H9 (cell line): ENCODE data around the gene SERPIND1. TPM values are rescaled to one million over a fixed set of nuclear protein-coding genes. Genes with fewer than 3 reads are reported as not detected.

ENCODE experiments used
- DNase-seq: peaks from one replicate; pipeline ENCODE4 v3.0.0-alpha.2; 2017
- H2AFZ ChIP-seq: one replicate; pipeline ENCODE4 v1.6.1; 2013; ENCODE audit warnings: mild to moderate bottlenecking, low read length, control low read depth, moderate library complexity
- H2AK5ac ChIP-seq: 2 replicates; pipeline ENCODE4 v1.6.1; 2013; ENCODE audit warnings: low read length, control low read depth, mixed read lengths; ENCODE audit not compliant: insufficient read length
- H2BK120ac ChIP-seq: one replicate; pipeline ENCODE4 v1.6.1; 2013; ENCODE audit warnings: low read depth, mild to moderate bottlenecking, low read length, control low read depth, inconsistent platforms; ENCODE audit not compliant: poor library complexity, severe bottlenecking
- H2BK12ac ChIP-seq: 2 replicates; pipeline ENCODE4 v1.6.1; 2013; ENCODE audit warnings: low read length, control low read depth, mixed read lengths, low read depth; ENCODE audit not compliant: insufficient read length
- H2BK15ac ChIP-seq: 2 replicates; pipeline ENCODE4 v1.6.1; 2013; ENCODE audit warnings: low read depth, low read length, control low read depth
- H2BK20ac ChIP-seq: one replicate; pipeline ENCODE4 v1.6.1; 2013; ENCODE audit warnings: low read depth, mild to moderate bottlenecking, low read length, control low read depth, inconsistent platforms; ENCODE audit not compliant: poor library complexity, severe bottlenecking
- H2BK5ac ChIP-seq: 2 replicates; pipeline ENCODE4 v1.6.1; 2013; ENCODE audit warnings: low read length, control low read depth, mixed read lengths; ENCODE audit not compliant: insufficient read length
- H3K14ac ChIP-seq: 2 replicates; pipeline ENCODE4 v1.6.1; 2013; ENCODE audit warnings: low read length, control low read depth; ENCODE audit not compliant: insufficient read depth
- H3K18ac ChIP-seq: 2 replicates; pipeline ENCODE4 v1.6.1; 2013; ENCODE audit warnings: low read depth, mild to moderate bottlenecking, mixed read lengths, low read length, control low read depth; ENCODE audit not compliant: insufficient read length
- H3K23ac ChIP-seq: 2 replicates; pipeline ENCODE4 v1.6.1; 2013; ENCODE audit warnings: low read length, control low read depth, mixed read lengths, low read depth; ENCODE audit not compliant: insufficient read length
- H3K23me2 ChIP-seq: 2 replicates; pipeline ENCODE4 v1.6.1; 2013; ENCODE audit warnings: low read depth, mild to moderate bottlenecking, mixed read lengths, low read length, control low read depth; ENCODE audit not compliant: insufficient read length, poor library complexity, severe bottlenecking
- H3K27ac ChIP-seq: 2 replicates; pipeline ENCODE4 v1.5.1; 2013; ENCODE audit warnings: low read length, control low read depth, mixed read lengths, low read depth; ENCODE audit not compliant: insufficient read length
- H3K27me3 ChIP-seq: 2 replicates; pipeline ENCODE4 v1.6.1; 2013; ENCODE audit warnings: low read length, control low read depth, inconsistent platforms; ENCODE audit not compliant: insufficient read depth
- H3K4ac ChIP-seq: 2 replicates; pipeline ENCODE4 v1.6.1; 2013; ENCODE audit warnings: low read depth, mild to moderate bottlenecking, control low read depth, inconsistent platforms, low read length, moderate library complexity
- H3K4me1 ChIP-seq: 2 replicates; pipeline ENCODE4 v1.6.1; 2013; ENCODE audit warnings: low read length, control low read depth, inconsistent platforms; ENCODE audit not compliant: insufficient read depth
- H3K4me2 ChIP-seq: 2 replicates; pipeline ENCODE4 v1.6.1; 2013; ENCODE audit warnings: low read length, control low read depth, mixed read lengths; ENCODE audit not compliant: insufficient read length, insufficient read depth
- H3K56ac ChIP-seq: 2 replicates; pipeline ENCODE4 v1.6.1; 2013; ENCODE audit warnings: low read depth, mild to moderate bottlenecking, mixed read lengths, low read length, control low read depth; ENCODE audit not compliant: insufficient read length
- H3K79me1 ChIP-seq: 2 replicates; pipeline ENCODE4 v1.6.1; 2013; ENCODE audit warnings: low read depth, mild to moderate bottlenecking, moderate library complexity, low read length, control low read depth, inconsistent platforms; ENCODE audit not compliant: insufficient read depth, poor library complexity, severe bottlenecking
- H3K79me2 ChIP-seq: 2 replicates; pipeline ENCODE4 v1.6.1; 2013; ENCODE audit warnings: low read length, control low read depth, inconsistent platforms; ENCODE audit not compliant: insufficient read depth
- H3K9ac ChIP-seq: 2 replicates; pipeline ENCODE4 v1.6.1; 2013; ENCODE audit warnings: low read length, control low read depth, mixed read lengths; ENCODE audit not compliant: insufficient read length; ENCODE audit errors: extremely low read depth
- H3K9me3 ChIP-seq: one replicate; pipeline ENCODE4 v1.6.1; 2013; ENCODE audit warnings: low read depth, low read length, inconsistent platforms; ENCODE audit not compliant: control insufficient read depth
- H3T11ph ChIP-seq: one replicate; pipeline ENCODE4 v1.6.1; 2013; ENCODE audit warnings: mild to moderate bottlenecking, low read length, control low read depth, inconsistent platforms
- H4K20me1 ChIP-seq: one replicate; pipeline ENCODE4 v1.6.1; 2013; ENCODE audit not compliant: control insufficient read depth, insufficient read length, insufficient read depth
- H4K5ac ChIP-seq: 2 replicates; pipeline ENCODE4 v1.6.1; 2013; ENCODE audit warnings: low read depth, mild to moderate bottlenecking, mixed read lengths, low read length, control low read depth; ENCODE audit not compliant: insufficient read length
- H4K8ac ChIP-seq: replicated peaks from 2 replicates; pipeline ENCODE4 v1.6.1; 2013; ENCODE audit warnings: low read length, control low read depth, mixed read lengths, low read depth; ENCODE audit not compliant: insufficient read length
- H4K91ac ChIP-seq: 2 replicates; pipeline ENCODE4 v1.6.1; 2013; ENCODE audit warnings: low read depth, mild to moderate bottlenecking, moderate library complexity, mixed read lengths, low read length, control low read depth; ENCODE audit not compliant: insufficient read length
- H3K27ac Mint-ChIP-seq, 3 experiments: 2 replicates in 2 of 3; 3 replicates in 1 of 3; pipeline ENCODE4 v1.8.0; 2020 to 2021; ENCODE audit warnings: mixed read lengths in 3 of 3, mild to moderate bottlenecking in 1 of 3, moderate library complexity in 1 of 3
- H3K27me3 Mint-ChIP-seq: 2 replicates; pipeline ENCODE4 v1.8.0; 2021; ENCODE audit warnings: low read depth, mild to moderate bottlenecking, moderate library complexity, mixed read lengths
- H3K36me3 Mint-ChIP-seq, 3 experiments: 2 replicates in 2 of 3; 3 replicates in 1 of 3; pipeline ENCODE4 v1.8.0; 2020 to 2021; ENCODE audit warnings: low read depth in 3 of 3, mixed read lengths in 3 of 3; ENCODE audit not compliant: insufficient read depth in 1 of 3
- H3K4me1 Mint-ChIP-seq, 2 experiments: 2 replicates each; pipeline ENCODE4 v1.8.0; 2020; ENCODE audit warnings: mixed read lengths in 2 of 2
- H3K4me3 Mint-ChIP-seq, 2 experiments: 2 replicates in 1 of 2; 3 replicates in 1 of 2; pipeline ENCODE4 v1.8.0; 2020 to 2021; ENCODE audit warnings: mild to moderate bottlenecking in 2 of 2, mixed read lengths in 2 of 2, moderate library complexity in 1 of 2
- H3K9me3 Mint-ChIP-seq, 2 experiments: 2 replicates in 1 of 2; 3 replicates in 1 of 2; pipeline ENCODE4 v1.8.0; 2020; ENCODE audit warnings: mild to moderate bottlenecking in 2 of 2, mixed read lengths in 2 of 2, moderate library complexity in 1 of 2
- WGBS: extraction: QIAGEN DNeasy Blood & Tissue Kit; methylation state at CpG from one replicate; pipeline ENCODE4 v1.1.7; 2013; ENCODE audit warnings: missing lambda C conversion rate, low lambda C conversion rate, mixed read lengths; ENCODE audit not compliant: insufficient read length; ENCODE audit errors: extremely low coverage; 5-methylcytosine and 5-hydroxymethylcytosine counted together
- total RNA-seq: library from RNA; stranded (reverse); gene quantifications from 2 replicates; pipeline ENCODE4 v1.2.1, GENCODE V29; 2021
- TF ChIP-seq, protein P1 (sequence below): fragments of 200-600 bp; sonication (generic); conservative IDR thresholded peaks from 3 replicates; pipeline ENCODE4 v1.8.0; 2021; ENCODE audit warnings: antibody characterized with exemption, mild to moderate bottlenecking

SERPIND1 gene
- total RNA-seq, 1 experiment from 2014 or later: not detected

DNA sequence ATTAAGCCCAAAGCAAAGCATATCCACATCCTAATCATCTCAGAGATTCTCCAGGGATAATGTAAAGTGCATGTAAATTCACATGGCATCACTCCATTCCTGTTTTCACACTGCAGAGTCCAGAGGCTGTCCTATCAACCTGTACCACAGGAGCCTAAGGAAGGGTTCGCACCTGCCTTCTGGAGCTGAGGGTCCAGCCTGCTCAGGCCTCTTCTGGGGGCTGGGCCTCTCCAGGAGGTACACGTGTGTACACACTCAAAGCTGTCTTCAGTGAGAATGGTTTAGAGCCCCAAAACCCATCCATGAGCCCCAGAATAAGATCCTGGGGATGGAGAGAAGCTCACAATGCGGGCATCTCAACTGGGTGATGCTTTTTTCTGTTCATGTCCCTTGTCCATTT lies 60.8 kb downstream of the SERPIND1 start:
- Mint-ChIP-seq H3K27ac (no peak overlapping the region; a peak in 1 of 7 replicates), H3K9me3 (no peaks in the 10 kb centered on the region), H3K36me3 (peaks cover 0 to 43% (median 7%) of the 10 kb centered on the region in 3 experiments; a peak in 5 of 7 replicates), H3K27me3 (no peaks in the 10 kb centered on the region), H3K4me3 (no peak overlapping the region), H3K4me1 (no peaks in the 10 kb centered on the region)
- Histone ChIP-seq H3K4ac (no peak overlapping the region), H4K5ac (no peak overlapping the region), H3K9me3 (no peaks in the 10 kb centered on the region), H3K56ac (no peak overlapping the region), H2BK120ac (no peak overlapping the region), H3K14ac (no peak overlapping the region), H4K8ac (no peak overlapping the region), H2BK15ac (no peak overlapping the region), H4K91ac (no peak overlapping the region), H2BK20ac (no peak overlapping the region), H3K27me3 (no peaks in the 10 kb centered on the region), H2AK5ac (no peak overlapping the region), H4K20me1 (no peaks in the 10 kb centered on the region), H3K9ac (no peak overlapping the region), H3T11ph (no peak overlapping the region), H3K79me1 (no peaks in the 10 kb centered on the region), H3K18ac (no peak overlapping the region), H2BK12ac (no peak overlapping the region), H2AFZ (no peak overlapping the region), H3K79me2 (no peaks in the 10 kb centered on the region), H2BK5ac (no peak overlapping the region), H3K23ac (no peak overlapping the region), H3K4me2 (no peak overlapping the region), H3K4me1 (no peaks in the 10 kb centered on the region), H3K27ac (no peak overlapping the region), H3K23me2 (no peaks in the 10 kb centered on the region)
- TF ChIP-seq, protein P1, sequence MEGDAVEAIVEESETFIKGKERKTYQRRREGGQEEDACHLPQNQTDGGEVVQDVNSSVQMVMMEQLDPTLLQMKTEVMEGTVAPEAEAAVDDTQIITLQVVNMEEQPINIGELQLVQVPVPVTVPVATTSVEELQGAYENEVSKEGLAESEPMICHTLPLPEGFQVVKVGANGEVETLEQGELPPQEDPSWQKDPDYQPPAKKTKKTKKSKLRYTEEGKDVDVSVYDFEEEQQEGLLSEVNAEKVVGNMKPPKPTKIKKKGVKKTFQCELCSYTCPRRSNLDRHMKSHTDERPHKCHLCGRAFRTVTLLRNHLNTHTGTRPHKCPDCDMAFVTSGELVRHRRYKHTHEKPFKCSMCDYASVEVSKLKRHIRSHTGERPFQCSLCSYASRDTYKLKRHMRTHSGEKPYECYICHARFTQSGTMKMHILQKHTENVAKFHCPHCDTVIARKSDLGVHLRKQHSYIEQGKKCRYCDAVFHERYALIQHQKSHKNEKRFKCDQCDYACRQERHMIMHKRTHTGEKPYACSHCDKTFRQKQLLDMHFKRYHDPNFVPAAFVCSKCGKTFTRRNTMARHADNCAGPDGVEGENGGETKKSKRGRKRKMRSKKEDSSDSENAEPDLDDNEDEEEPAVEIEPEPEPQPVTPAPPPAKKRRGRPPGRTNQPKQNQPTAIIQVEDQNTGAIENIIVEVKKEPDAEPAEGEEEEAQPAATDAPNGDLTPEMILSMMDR: no peak
- WGBS: no CpG with 5 or more reads among the region's 3 CpGs
- DNase-seq: no peak

Other genes starting within 250 kb of the SERPIND1 start
- 58.5 and 65.8 TPM in 2 replicates for gene PI4KA, start 84.7 kb downstream of the SERPIND1 start, total RNA-seq
- 15.6 and 17.9 TPM in 2 replicates for gene SNAP29, start 84.9 kb downstream of the SERPIND1 start, total RNA-seq
- 105 and 106 TPM in 2 replicates for gene CRKL, start 143.3 kb downstream of the SERPIND1 start, total RNA-seq
- 1.9 and 2.3 TPM in 2 replicates for gene AIFM3, start 193.1 kb downstream of the SERPIND1 start, total RNA-seq
- 40.0 and 47.0 TPM in 2 replicates for gene LZTR1, start 208.2 kb downstream of the SERPIND1 start, total RNA-seq
- 23.3 and 24.6 TPM in 2 replicates for gene THAP7, start 228.0 kb downstream of the SERPIND1 start, total RNA-seq
- not detected in 2 replicates for gene P2RX6, start 241.1 kb downstream of the SERPIND1 start, total RNA-seq